GM18870 (cell line): ENCODE data around the gene HSPA1A.
"Not testable (repeated sequence)": the region's sequence is repeated elsewhere in the genome, so short reads cannot be mapped to it uniquely, and the experiment has no call there.

Source experiments
- ATAC-seq: cut with Tn5 transposase; IDR thresholded peaks from one replicate; pipeline ENCODE4 v1.9.1; 2021; ENCODE audit warnings: moderate library complexity; ENCODE audit not compliant: unreplicated experiment

HSPA1A gene

GRCh38 chr6:31862344-31863235 is 47.2 kb downstream of the HSPA1A start, which contains the start of gene NEU1:
Gene NEU1, minus strand, starts transcription at chr6:31862821. Its CDS starts 45 bp downstream, at chr6:31862776.
- peak; percentile 87 for ATAC-seq

- ATAC-seq, result not testable (repeated sequence)
These were observed 48.8 kb downstream of the HSPA1A start for GRCh38 chr6:31864123-31864562.

GRCh38 chr6:31864818-31865204 is 49.5 kb downstream of the HSPA1A start:
- ATAC-seq, result no peak

GRCh38 chr6:31865205-31866118 is 50.1 kb downstream of the HSPA1A start:
- ATAC-seq, result no peak
